Keratinocyte (primary cell): ENCODE measurements around the gene SLC25A21. TPM values are rescaled to one million over a fixed set of nuclear protein-coding genes. Genes with fewer than 3 reads are reported as not detected.
"Not testable (repeated sequence)": the region's sequence is repeated elsewhere in the genome, so short reads cannot be mapped to it uniquely, and the experiment has no call there.

Experiments
- DNase-seq: peaks from one replicate; pipeline ENCODE4 v3.0.0-alpha.2; 2011; ENCODE audit warnings: low read depth, missing footprints, low spot score
- FAIRE-seq: peaks from 2 replicates; lab custom pipeline; 2011; peaks lifted over from hg19 to GRCh38; lab: Jason Lieb, UNC
- H2AFZ ChIP-seq: 2 replicates; pipeline ENCODE4 v1.6.0; 2012; ENCODE audit warnings: low read length, control low read depth, inconsistent platforms; ENCODE audit not compliant: control insufficient read depth
- H3K27ac ChIP-seq: 2 replicates; pipeline ENCODE4 v1.5.1; 2011; ENCODE audit warnings: low read length; ENCODE audit not compliant: control insufficient read depth, insufficient read depth
- H3K27me3 ChIP-seq: 3 replicates; pipeline ENCODE4 v1.6.0; 2011; ENCODE audit warnings: low read length; ENCODE audit not compliant: control insufficient read depth, insufficient read depth; ENCODE audit errors: extremely low read depth
- H3K36me3 ChIP-seq, 2 experiments: 2 replicates in 1 of 2; 3 replicates in 1 of 2; pipeline ENCODE4 v1.5.1; 2011; ENCODE audit warnings: low read length in 2 of 2, mild to moderate bottlenecking in 1 of 2; ENCODE audit not compliant: control insufficient read depth in 2 of 2, insufficient read depth in 2 of 2; ENCODE audit errors: extremely low read depth in 1 of 2
- H3K4me1 ChIP-seq: 3 replicates; pipeline ENCODE4 v1.5.1; 2011; ENCODE audit warnings: low read length; ENCODE audit not compliant: control insufficient read depth, insufficient read depth; ENCODE audit errors: extremely low read depth
- H3K4me2 ChIP-seq: 3 replicates; pipeline ENCODE4 v1.6.0; 2011; ENCODE audit warnings: low read depth, low read length; ENCODE audit not compliant: control insufficient read depth, insufficient read depth; ENCODE audit errors: extremely low read depth
- H3K4me3 ChIP-seq, 3 experiments: fragments of 200-600 bp in 1 of 3; sonication (generic) in 1 of 3; 2 replicates in 2 of 3; 3 replicates in 1 of 3; pipeline ENCODE4 v1.5.1; 2011 to 2016; ENCODE audit warnings: low read length in 3 of 3, mild to moderate bottlenecking in 3 of 3, control low read depth in 2 of 3, inconsistent platforms in 1 of 3, low read depth in 1 of 3, mixed read lengths in 1 of 3, mixed run types in 1 of 3, moderate library complexity in 1 of 3; ENCODE audit not compliant: control insufficient read depth in 2 of 3, insufficient read depth in 2 of 3; ENCODE audit errors: extremely low read depth in 1 of 3
- H3K79me2 ChIP-seq: 2 replicates; pipeline ENCODE4 v1.6.0; 2012; ENCODE audit warnings: low read length; ENCODE audit not compliant: control insufficient read depth, insufficient read depth
- H3K9ac ChIP-seq: 3 replicates; pipeline ENCODE4 v1.6.0; 2011; ENCODE audit warnings: low read length; ENCODE audit not compliant: control insufficient read depth, insufficient read depth; ENCODE audit errors: extremely low read depth
- H3K9me1 ChIP-seq: 3 replicates; pipeline ENCODE4 v1.6.0; 2011; ENCODE audit warnings: low read length; ENCODE audit not compliant: control insufficient read depth, insufficient read depth; ENCODE audit errors: extremely low read depth
- H3K9me3 ChIP-seq: 2 replicates; pipeline ENCODE4 v1.5.1; 2012; ENCODE audit warnings: low read depth, low read length; ENCODE audit not compliant: control insufficient read depth
- H4K20me1 ChIP-seq: 3 replicates; pipeline ENCODE4 v1.6.0; 2011; ENCODE audit warnings: low read length; ENCODE audit not compliant: control insufficient read depth, insufficient read depth; ENCODE audit errors: extremely low read depth
- EZH2 ChIP-seq: IDR thresholded peaks from one replicate; pipeline ENCODE4 v1.6.1; 2012; ENCODE audit warnings: inconsistent platforms, mild to moderate bottlenecking, low read length, moderate library complexity
- dilution Hi-C: fragments of 300-500 bp; cut with MboI; formaldehyde crosslinking; loops from one replicate; pipeline ENCODE4 v1.7.0; 2020; ENCODE audit warnings: low sequenced_read_pairs; ENCODE audit not compliant: extremely low pct_ligation_motif_present
- polyA plus RNA-seq, 5 experiments: library from polyadenylated mRNA; depleted of rRNA in 3 of 5; stranded (reverse) in 3 of 5; stranded (forward) in 1 of 5; unstranded in 1 of 5; fragments of >200 nt; gene quantifications; 1 replicate in 1 of 5; 2 replicates in 3 of 5; 3 replicates in 1 of 5; pipeline versions ENCODE4 v1.2.1 to v1.2.3, GENCODE V29; 2011 to 2012; ENCODE audit warnings: missing spikeins in 2 of 5, low read depth in 1 of 5, low replicate concordance in 1 of 5
- TF ChIP-seq, protein P1 (sequence below), 3 experiments: IDR thresholded peaks in 1 of 3; conservative IDR thresholded peaks in 1 of 3; optimal IDR thresholded peaks in 1 of 3; 2 replicates in 2 of 3; 3 replicates in 1 of 3; pipeline versions ENCODE3 to v1.5.1; 2011; ENCODE audit warnings: low read length in 3 of 3, mild to moderate bottlenecking in 3 of 3, moderate library complexity in 2 of 3, control low read depth in 1 of 3, inconsistent platforms in 1 of 3; ENCODE audit not compliant: insufficient read depth in 2 of 3; ENCODE audit errors: extremely low read depth in 1 of 3

The SLC25A21 gene
- polyA plus RNA-seq, 1 donor (not counting 4 experiments of a cell fraction or from before 2014, with no cell fraction given), result 0.66 TPM

DNA sequence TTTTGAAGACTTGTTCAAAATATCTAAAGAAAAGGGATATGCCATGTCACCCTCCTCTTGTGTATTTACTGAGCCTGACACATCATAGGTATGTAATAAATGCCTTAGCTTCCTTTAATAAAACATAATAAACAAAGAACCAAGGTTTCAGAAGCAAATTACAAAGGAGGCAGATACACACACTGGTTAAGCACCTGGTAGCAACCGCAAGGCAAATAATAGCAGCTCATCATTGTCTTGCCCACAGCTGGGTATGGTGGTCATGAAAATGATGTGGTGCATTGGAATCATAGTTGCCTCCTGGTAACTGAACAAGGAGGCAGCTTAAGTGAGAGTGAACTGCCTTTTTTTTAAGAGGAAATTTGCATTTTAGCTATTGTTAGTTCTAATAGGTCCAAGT is 471.8 kb downstream of the SLC25A21 start:
- H3K36me3 ChIP-seq, result no peaks in the 10 kb centered on the region
- no peak for TF ChIP-seq EZH2
- TF ChIP-seq, protein P1, sequence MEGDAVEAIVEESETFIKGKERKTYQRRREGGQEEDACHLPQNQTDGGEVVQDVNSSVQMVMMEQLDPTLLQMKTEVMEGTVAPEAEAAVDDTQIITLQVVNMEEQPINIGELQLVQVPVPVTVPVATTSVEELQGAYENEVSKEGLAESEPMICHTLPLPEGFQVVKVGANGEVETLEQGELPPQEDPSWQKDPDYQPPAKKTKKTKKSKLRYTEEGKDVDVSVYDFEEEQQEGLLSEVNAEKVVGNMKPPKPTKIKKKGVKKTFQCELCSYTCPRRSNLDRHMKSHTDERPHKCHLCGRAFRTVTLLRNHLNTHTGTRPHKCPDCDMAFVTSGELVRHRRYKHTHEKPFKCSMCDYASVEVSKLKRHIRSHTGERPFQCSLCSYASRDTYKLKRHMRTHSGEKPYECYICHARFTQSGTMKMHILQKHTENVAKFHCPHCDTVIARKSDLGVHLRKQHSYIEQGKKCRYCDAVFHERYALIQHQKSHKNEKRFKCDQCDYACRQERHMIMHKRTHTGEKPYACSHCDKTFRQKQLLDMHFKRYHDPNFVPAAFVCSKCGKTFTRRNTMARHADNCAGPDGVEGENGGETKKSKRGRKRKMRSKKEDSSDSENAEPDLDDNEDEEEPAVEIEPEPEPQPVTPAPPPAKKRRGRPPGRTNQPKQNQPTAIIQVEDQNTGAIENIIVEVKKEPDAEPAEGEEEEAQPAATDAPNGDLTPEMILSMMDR (optimal IDR thresholded peaks at IDR 0.05 in 1 of 3, IDR thresholded peaks at IDR 0.05 in 1 of 3, conservative IDR thresholded peaks at IDR 0.05 in 1 of 3; ENCODE audit: extremely low read depth in 1 of 3, insufficient read depth in 2 of 3, low read length in 3 of 3), result no peak
- no peak overlapping the region for H3K9ac ChIP-seq
- H3K4me1 ChIP-seq, result no peaks in the 10 kb centered on the region
- H3K9me1 ChIP-seq, result no peaks in the 10 kb centered on the region
- H3K79me2 ChIP-seq, result no peaks in the 10 kb centered on the region
- no peak overlapping the region for H3K4me3 ChIP-seq
- FAIRE-seq, result no peak
- no peak overlapping the region for H3K27ac ChIP-seq
- no peak overlapping the region for H3K4me2 ChIP-seq
- DNase-seq, result no peak
- no peaks in the 10 kb centered on the region for H4K20me1 ChIP-seq
- H2AFZ ChIP-seq, result no peak overlapping the region
- dilution Hi-C loops, result no loop called here
- H3K27me3 ChIP-seq, result no peaks in the 10 kb centered on the region
- H3K9me3 ChIP-seq, result no peaks in the 10 kb centered on the region

DNA sequence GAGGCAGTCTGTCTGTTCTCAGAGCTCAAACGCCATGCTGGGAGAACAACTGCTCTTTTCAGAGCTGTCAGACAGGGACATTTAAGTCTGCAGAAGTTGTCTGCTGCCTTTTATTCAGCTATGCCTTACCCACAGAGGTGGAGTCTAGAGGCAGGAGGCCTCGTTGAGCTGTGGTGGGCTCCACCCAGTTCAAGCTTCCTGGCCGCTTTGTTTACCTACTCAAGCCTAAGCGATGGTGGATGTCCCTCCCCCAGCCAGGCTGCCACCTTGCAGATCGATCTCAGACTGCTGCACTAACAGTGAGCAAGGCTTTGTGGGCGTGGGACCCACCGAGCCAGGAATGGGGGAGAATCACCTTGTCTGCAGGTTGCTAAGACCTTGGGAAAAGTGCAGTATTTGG is 473.0 kb downstream of the SLC25A21 start:
- H3K9me3 ChIP-seq, H2AFZ ChIP-seq, DNase-seq, dilution Hi-C loops, H3K9me1 ChIP-seq, H3K79me2 ChIP-seq, H3K27ac ChIP-seq, FAIRE-seq, H3K4me2 ChIP-seq, H3K4me1 ChIP-seq, H3K4me3 ChIP-seq, H3K27me3 ChIP-seq, H3K9ac ChIP-seq, H4K20me1 ChIP-seq, H3K36me3 ChIP-seq: not testable (repeated sequence)

DNA sequence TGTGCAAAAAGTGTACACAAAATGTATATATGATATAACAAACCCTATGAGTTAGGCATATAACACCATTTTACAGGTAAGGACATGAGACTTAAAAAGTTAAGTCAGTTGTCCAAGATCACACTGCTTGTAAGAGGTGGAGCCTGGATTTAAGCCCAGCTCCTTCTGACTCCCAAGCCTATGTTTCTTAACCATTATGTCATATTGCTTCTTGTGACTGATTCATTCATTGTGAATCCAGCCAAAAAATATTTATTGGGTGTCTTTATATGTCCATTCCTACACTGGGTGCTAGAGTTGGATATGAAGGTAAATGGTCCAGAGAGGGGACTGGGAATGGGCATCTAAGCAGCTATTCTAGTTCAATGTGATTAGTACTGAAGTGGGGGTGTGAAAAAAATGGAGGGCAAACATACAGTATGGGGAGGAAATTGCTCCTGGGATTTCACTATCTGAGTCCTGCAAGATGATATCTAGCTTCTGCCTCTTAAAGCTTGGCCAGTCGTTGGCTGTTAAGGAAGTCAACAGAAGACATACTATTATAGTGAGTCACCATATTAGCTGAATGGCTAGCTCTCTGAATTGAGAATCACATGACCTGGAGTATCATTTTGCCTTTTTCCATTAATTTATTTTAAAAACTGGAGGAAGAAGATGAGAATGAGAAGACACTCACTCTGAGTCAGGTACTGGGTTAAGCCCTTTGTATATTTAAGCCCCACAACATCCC is 481.9 kb downstream of the SLC25A21 start:
- dilution Hi-C loops, result no loop called here
- Histone ChIP-seq H3K9me3 (no peaks in the 10 kb centered on the region), H3K27me3 (no peaks in the 10 kb centered on the region), H3K4me3 (no peak overlapping the region), H3K27ac (no peak overlapping the region), H3K79me2 (no peaks in the 10 kb centered on the region), H3K9ac (no peak overlapping the region), H4K20me1 (no peaks in the 10 kb centered on the region), H3K4me1 (peaks cover 5% of the 10 kb centered on the region), H3K9me1 (no peaks in the 10 kb centered on the region), H3K36me3 (no peaks in the 10 kb centered on the region), H3K4me2 (no peak overlapping the region), H2AFZ (no peak overlapping the region)
- no peak for TF ChIP-seq EZH2
- TF ChIP-seq, protein P1 (optimal IDR thresholded peaks at IDR 0.05 in 1 of 3, IDR thresholded peaks at IDR 0.05 in 1 of 3, conservative IDR thresholded peaks at IDR 0.05 in 1 of 3; ENCODE audit: extremely low read depth in 1 of 3, insufficient read depth in 2 of 3, low read length in 3 of 3), result no peak
- DNase-seq (no peak), FAIRE-seq (no peak)
